Measurements from ENCODE around the gene FANCI. TPM values are rescaled to one million over a fixed set of nuclear protein-coding genes. Genes with fewer than 3 reads are reported as not detected.

FANCI gene
- total and polyA plus RNA-seq, 2 of the 13 experiments (the other 11 are each of a cell fraction or from before 2014, with no cell fraction given): 15.7 to 68.8 TPM

GRCh38 chr15:89334510-89335297, 90.9 kb downstream of the FANCI start, which contains the start of gene POLG (continued):
- TF ChIP-seq CREM (IDR thresholded peaks at IDR 0.05): peak; percentile 74
- no peak for TF ChIP-seq CREM (CRISPR knock-in tag; IDR thresholded peaks at IDR 0.05)
- TF ChIP-seq ELK4 (CRISPR knock-in tag; IDR thresholded peaks at IDR 0.05; ENCODE audit: borderline replicate concordance): no peak
- no peak; the same call in 1 of the 2 replicates for TF ChIP-seq MXD4 (CRISPR knock-in tag; IDR thresholded peaks at IDR 0.05)
- no peak for TF ChIP-seq TIGD3 (CRISPR knock-in tag; IDR thresholded peaks at IDR 0.05; ENCODE audit: borderline replicate concordance)
- TF ChIP-seq ARID2 (CRISPR knock-in tag; IDR thresholded peaks at IDR 0.05; ENCODE audit: borderline replicate concordance): 0 out of 2 replicates have a peak, but pooled peaks have one; percentile 35
- no peak; the same call in 1 of the 2 replicates for TF ChIP-seq EHMT2 (IDR thresholded peaks at IDR 0.05; ENCODE audit: borderline replicate concordance, low read depth, low read length)
- peak; percentile 91 for TF ChIP-seq HOXA5 (CRISPR knock-in tag; IDR thresholded peaks at IDR 0.05)
- TF ChIP-seq ZNF615 (CRISPR knock-in tag; IDR thresholded peaks at IDR 0.05; ENCODE audit: borderline replicate concordance): peak; percentile 61; the same call in 1 of the 2 replicates
- no peak; the same call in 1 of the 2 replicates for TF ChIP-seq ZNF451 (CRISPR knock-in tag; IDR thresholded peaks at IDR 0.05)
- peak; percentile 90 for TF ChIP-seq ZBTB7A (CRISPR knock-in tag; IDR thresholded peaks at IDR 0.05)
- peak; percentile 72 for TF ChIP-seq ZIK1 (CRISPR knock-in tag; IDR thresholded peaks at IDR 0.05; ENCODE audit: borderline replicate concordance, low read depth)
- TF ChIP-seq TBX2 (CRISPR knock-in tag; IDR thresholded peaks at IDR 0.05; ENCODE audit: borderline replicate concordance): peak; percentile 74
- no peak for TF ChIP-seq ZNF281 (CRISPR knock-in tag; IDR thresholded peaks at IDR 0.05; ENCODE audit: borderline replicate concordance)
- TF ChIP-seq STAG1 (CRISPR knock-in tag; IDR thresholded peaks at IDR 0.05): no peak
- TF ChIP-seq ZNF224 (CRISPR knock-in tag; IDR thresholded peaks at IDR 0.05): peak; percentile 71; the same call in 1 of the 2 replicates
- peak; percentile 97 for TF ChIP-seq POLR2G (IDR thresholded peaks at IDR 0.05; ENCODE audit: low read depth, low read length)
- no peak for TF ChIP-seq ETV6 (CRISPR knock-in tag; conservative IDR thresholded peaks at IDR 0.05)
- peak; percentile 39 for TF ChIP-seq ATF3 (CRISPR knock-in tag; IDR thresholded peaks at IDR 0.05)
- peak; percentile 93; the same call in 1 of the 2 replicates for TF ChIP-seq ZNF891 (CRISPR knock-in tag; IDR thresholded peaks at IDR 0.05)
- no peak for TF ChIP-seq NFRKB (IDR thresholded peaks at IDR 0.05)
- TF ChIP-seq PCBP1 (IDR thresholded peaks at IDR 0.05; ENCODE audit: borderline replicate concordance, low read depth, low read length): peak; percentile 97

All from HepG2 (cell line).